Esophagus muscularis mucosa (tissue), 4 donors: ENCODE results near the gene YBX1. TPM values are rescaled to one million over a fixed set of nuclear protein-coding genes. Genes with fewer than 3 reads are reported as not detected.

ENCODE experiments used
- DNase-seq: peaks from one replicate; pipeline ENCODE4 v3.0.0-alpha.2; 2017; ENCODE audit errors: extremely low spot score
- H3K27ac ChIP-seq, 4 donors: fragments of 200-600 bp; sonication (generic); replicated peaks in 1 of 4; 1 replicate in 3 of 4; 2 replicates in 1 of 4; pipeline ENCODE4 v1.5.1; 2016 to 2019; ENCODE audit warnings: mild to moderate bottlenecking in 1 of 4
- H3K27me3 ChIP-seq, 4 donors: fragments of 200-600 bp; sonication (generic); one replicate each; pipeline versions ENCODE4 v1.5.1 to v1.6.0; 2016 to 2019
- H3K36me3 ChIP-seq, 4 donors: fragments of 200-600 bp; sonication (generic); one replicate each; pipeline ENCODE4 v1.5.1; 2016 to 2019
- H3K4me1 ChIP-seq, 4 donors: fragments of 200-600 bp; sonication (generic); one replicate each; pipeline ENCODE4 v1.5.1; 2016 to 2019
- H3K4me3 ChIP-seq, 4 donors: fragments of 200-600 bp; sonication (generic); 1 replicate in 2 of 4; 2 replicates in 2 of 4; pipeline ENCODE4 v1.5.1; 2016 to 2019; ENCODE audit warnings: mild to moderate bottlenecking in 4 of 4, moderate library complexity in 1 of 4
- H3K9me3 ChIP-seq, 4 donors: fragments of 200-600 bp; sonication (generic); 1 replicate in 3 of 4; 2 replicates in 1 of 4; pipeline ENCODE4 v1.5.1; 2016 to 2019
- EP300 ChIP-seq: sonication (generic); formaldehyde crosslinking; IDR thresholded peaks from one replicate; pipeline ENCODE4 v1.6.1; 2017; ENCODE audit warnings: antibody characterized with exemption
- POLR2A ChIP-seq: fragments of 450-650 bp; IDR thresholded peaks from one replicate; pipeline ENCODE4 v1.6.1; 2017; ENCODE audit warnings: antibody characterized with exemption, moderate library complexity, mild to moderate bottlenecking, low read depth
- POLR2AphosphoS5 ChIP-seq, 2 donors: sonication (generic); formaldehyde crosslinking; IDR thresholded peaks; one replicate each; pipeline ENCODE4 v1.6.1; 2017; ENCODE audit warnings: antibody characterized with exemption in 2 of 2
- WGBS: methylation state at CpG from one replicate; pipeline ENCODE4 v1.1.5; 2018; 5-methylcytosine and 5-hydroxymethylcytosine counted together
- intact Hi-C: fragments of 100-400 bp; cut with DNase I; formaldehyde crosslinking; loops from one replicate; pipeline ENCODE4 v1.15.1; 2023
- total RNA-seq, 4 donors: library from RNA; depleted of rRNA; stranded (reverse); fragments of >200 nt; gene quantifications; one replicate each; pipeline versions ENCODE4 v1.1.0 to v1.2.1, GENCODE V29; 2016
- TF ChIP-seq, protein P1 (sequence below), 3 experiments: fragments of 200-600 bp in 2 of 3; fragments of 450-650 bp in 1 of 3; sonication (generic) in 2 of 3; IDR thresholded peaks; one replicate each; pipeline ENCODE4 v1.5.1; 2017 to 2019; ENCODE audit warnings: antibody characterized with exemption in 3 of 3, mild to moderate bottlenecking in 2 of 3, moderate library complexity in 1 of 3

YBX1 gene
- total RNA-seq, 4 donors from 2014 or later = 778 to 889 (median 812) TPM

DNA sequence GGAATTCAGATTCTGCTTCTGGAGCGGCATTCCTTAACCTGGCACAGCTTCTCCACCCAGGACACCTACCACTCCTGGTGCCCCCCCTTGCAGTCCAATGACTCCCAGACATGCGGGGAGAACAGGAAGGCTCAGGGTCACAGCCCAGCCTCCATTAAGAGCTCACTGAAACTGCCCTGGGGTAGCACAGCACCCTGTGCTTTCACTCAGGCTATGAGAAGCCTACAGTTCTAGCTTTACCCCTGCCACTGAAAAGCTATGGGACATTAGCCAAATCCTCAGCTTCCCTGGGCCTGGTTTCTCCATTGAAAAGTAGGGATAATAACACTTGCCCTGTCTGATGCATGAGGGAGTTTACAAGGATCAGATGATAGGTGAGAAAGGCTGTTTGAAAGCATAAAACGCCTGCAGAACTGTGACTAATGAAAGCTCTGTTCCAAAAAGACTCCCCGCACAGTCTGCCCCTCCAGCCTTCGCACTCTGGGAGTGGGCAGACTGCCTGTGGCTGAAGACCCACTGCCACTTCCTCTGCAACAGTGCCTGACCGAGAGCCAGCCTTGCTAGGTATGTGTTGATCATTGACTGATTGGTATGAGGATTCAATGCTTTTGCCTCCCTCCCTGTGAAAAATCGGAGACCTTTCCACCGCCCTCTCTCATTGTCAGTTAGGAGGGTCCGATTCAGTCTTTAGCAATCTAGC, 60.5 kb downstream of the YBX1 start:
- DNase-seq = no peak
- Histone ChIP-seq H3K27ac (no peak overlapping the region), H3K9me3 (no peaks in the 10 kb centered on the region), H3K4me3 (no peak overlapping the region), H3K27me3 (no peaks in the 10 kb centered on the region), H3K36me3 (peaks cover 0 to 23% (median 22%) of the 10 kb centered on the region in 4 donors), H3K4me1 (no peaks in the 10 kb centered on the region)
- TF ChIP-seq, protein P1, sequence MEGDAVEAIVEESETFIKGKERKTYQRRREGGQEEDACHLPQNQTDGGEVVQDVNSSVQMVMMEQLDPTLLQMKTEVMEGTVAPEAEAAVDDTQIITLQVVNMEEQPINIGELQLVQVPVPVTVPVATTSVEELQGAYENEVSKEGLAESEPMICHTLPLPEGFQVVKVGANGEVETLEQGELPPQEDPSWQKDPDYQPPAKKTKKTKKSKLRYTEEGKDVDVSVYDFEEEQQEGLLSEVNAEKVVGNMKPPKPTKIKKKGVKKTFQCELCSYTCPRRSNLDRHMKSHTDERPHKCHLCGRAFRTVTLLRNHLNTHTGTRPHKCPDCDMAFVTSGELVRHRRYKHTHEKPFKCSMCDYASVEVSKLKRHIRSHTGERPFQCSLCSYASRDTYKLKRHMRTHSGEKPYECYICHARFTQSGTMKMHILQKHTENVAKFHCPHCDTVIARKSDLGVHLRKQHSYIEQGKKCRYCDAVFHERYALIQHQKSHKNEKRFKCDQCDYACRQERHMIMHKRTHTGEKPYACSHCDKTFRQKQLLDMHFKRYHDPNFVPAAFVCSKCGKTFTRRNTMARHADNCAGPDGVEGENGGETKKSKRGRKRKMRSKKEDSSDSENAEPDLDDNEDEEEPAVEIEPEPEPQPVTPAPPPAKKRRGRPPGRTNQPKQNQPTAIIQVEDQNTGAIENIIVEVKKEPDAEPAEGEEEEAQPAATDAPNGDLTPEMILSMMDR (IDR thresholded peaks at IDR 0.05) = no peak
- TF ChIP-seq EP300 = no peak
- TF ChIP-seq POLR2A = no peak
- no peak for TF ChIP-seq POLR2AphosphoS5 (IDR thresholded peaks at IDR 0.05)
- 85% methylated on average over 9 of the region's 9 CpGs for WGBS
- intact Hi-C loops = no loop called here

DNA sequence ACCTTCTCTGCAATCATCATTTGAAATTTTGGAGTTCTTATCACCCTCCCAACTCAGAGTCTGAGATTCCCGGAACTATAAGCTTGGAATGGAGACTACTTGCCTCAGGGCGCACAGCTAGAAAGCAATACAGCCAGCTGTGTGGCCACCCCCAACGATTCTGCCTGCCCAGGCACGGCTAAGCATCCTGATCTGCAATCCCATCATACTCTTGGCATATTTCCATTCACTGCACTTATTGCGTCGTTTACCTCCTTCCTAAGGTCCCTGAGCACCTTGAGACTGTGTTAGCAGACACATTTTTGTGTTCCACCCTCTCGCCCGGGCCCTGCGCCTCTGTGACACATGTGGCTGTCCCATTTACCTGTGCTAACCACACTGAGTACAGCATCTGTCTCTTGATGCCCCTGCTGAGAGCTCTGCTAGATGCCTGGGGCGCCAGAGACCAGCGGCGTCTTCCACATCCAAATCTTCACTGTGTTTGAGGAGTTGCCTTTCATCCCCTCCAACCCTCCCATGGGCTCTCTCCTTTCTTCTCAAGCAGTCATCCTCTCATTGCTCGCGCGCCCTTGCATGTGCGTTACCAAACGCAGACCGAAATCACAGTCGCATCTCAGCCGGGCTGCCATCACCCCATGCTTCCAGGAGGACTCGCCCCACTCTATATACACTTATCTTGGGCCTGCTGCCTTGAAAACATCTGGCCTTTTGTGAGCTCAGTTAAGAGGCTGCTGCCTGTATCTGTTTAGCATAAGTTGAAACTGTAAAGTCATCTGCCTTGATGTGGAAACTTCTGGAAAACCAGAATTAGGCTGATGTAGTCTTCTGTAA, 61.3 kb downstream of the YBX1 start:
- no peak overlapping the region for H3K4me3 ChIP-seq
- WGBS = 78% methylated on average over 21 of the region's 21 CpGs
- H3K9me3 ChIP-seq = no peaks in the 10 kb centered on the region
- no peaks in the 10 kb centered on the region for H3K27me3 ChIP-seq
- no peaks in the 10 kb centered on the region for H3K4me1 ChIP-seq
- peaks cover 3 to 30% (median 30%) of the 10 kb centered on the region in 4 donors for H3K36me3 ChIP-seq
- no peak for TF ChIP-seq EP300
- TF ChIP-seq, protein P1 (IDR thresholded peaks at IDR 0.05) = no peak
- TF ChIP-seq POLR2A = no peak
- no peak for TF ChIP-seq POLR2AphosphoS5 (IDR thresholded peaks at IDR 0.05)
- no peak overlapping the region for H3K27ac ChIP-seq
- intact Hi-C loops = no loop called here
- no peak for DNase-seq

DNA sequence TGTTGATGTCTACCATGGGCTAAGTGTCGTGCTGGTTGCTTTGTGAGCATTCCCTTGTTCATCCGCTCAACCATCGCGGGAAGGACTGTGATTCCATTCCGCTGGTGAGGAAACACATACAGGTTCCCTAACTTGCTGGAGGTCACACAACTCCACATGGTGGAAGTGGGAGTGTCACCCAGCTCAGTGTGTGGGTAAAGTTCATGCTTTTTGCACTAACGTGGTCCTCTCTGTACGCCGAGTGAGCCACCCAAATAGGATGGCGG, 61.9 kb downstream of the YBX1 start:
- Histone ChIP-seq H3K36me3 (peaks cover 9 to 36% (median 35%) of the 10 kb centered on the region in 4 donors), H3K27ac (no peak overlapping the region), H3K27me3 (no peaks in the 10 kb centered on the region), H3K9me3 (no peaks in the 10 kb centered on the region), H3K4me3 (no peak overlapping the region), H3K4me1 (no peaks in the 10 kb centered on the region)
- TF ChIP-seq POLR2A (no peak), POLR2AphosphoS5 (IDR thresholded peaks at IDR 0.05) (no peak), EP300 (no peak)
- TF ChIP-seq, protein P1 (IDR thresholded peaks at IDR 0.05) = no peak
- DNase-seq = no peak
- WGBS = 98% methylated on average over 9 of the region's 9 CpGs
- intact Hi-C loops = no loop called here

DNA sequence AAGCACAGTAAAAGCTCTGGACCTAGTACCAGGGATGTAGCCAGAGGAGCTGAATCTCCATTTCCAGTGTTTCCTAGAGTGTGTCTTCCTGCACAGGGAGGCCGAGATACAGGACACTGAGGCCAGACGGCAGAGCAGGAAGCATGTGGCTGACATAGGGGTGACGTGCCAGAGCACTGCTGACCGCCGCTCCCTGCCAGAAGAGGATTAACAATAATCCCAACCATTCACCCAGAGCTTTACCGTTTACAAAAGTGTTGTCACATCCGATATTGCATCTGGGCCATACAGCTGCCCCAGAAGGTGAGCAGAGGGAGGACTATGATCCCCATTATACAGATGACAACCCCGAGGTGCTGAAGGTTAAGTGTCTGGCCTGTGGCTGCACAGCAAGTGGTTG, 63.6 kb downstream of the YBX1 start:
- no peaks in the 10 kb centered on the region for H3K4me1 ChIP-seq
- peak in 1 of 2 donors; percentile 25 for TF ChIP-seq POLR2AphosphoS5 (IDR thresholded peaks at IDR 0.05)
- TF ChIP-seq EP300 = no peak
- TF ChIP-seq, protein P1 (IDR thresholded peaks at IDR 0.05) = no peak
- H3K27ac ChIP-seq = no peak overlapping the region
- no peak overlapping the region for H3K4me3 ChIP-seq
- peaks cover 22 to 51% (median 50%) of the 10 kb centered on the region in 4 donors for H3K36me3 ChIP-seq
- intact Hi-C loops = no loop called here
- DNase-seq = no peak
- H3K9me3 ChIP-seq = no peaks in the 10 kb centered on the region
- H3K27me3 ChIP-seq = no peaks in the 10 kb centered on the region
- WGBS = 54% methylated on average over 8 of the region's 8 CpGs
